CD14-positive monocyte (primary cell): Measurements from ENCODE around the gene TENT5C. TPM values are rescaled to one million over a fixed set of nuclear protein-coding genes. Genes with fewer than 3 reads are reported as not detected.

Source experiments
- DNase-seq, 3 donors: peaks; one replicate each; pipeline ENCODE4 v3.0.0-alpha.2; 2011 to 2022
- H2AFZ ChIP-seq: 2 replicates; pipeline ENCODE4 v1.6.0; 2012; ENCODE audit warnings: mild to moderate bottlenecking, low read depth, low read length, inconsistent platforms; ENCODE audit not compliant: insufficient read depth, poor library complexity, severe bottlenecking
- H3K27ac ChIP-seq, 2 donors: 1 replicate in 1 of 2; 2 replicates in 1 of 2; pipeline ENCODE4 v1.5.1; 2012 to 2013; ENCODE audit warnings: low read length in 2 of 2, control low read depth in 1 of 2, inconsistent platforms in 1 of 2, low read depth in 1 of 2, mild to moderate bottlenecking in 1 of 2
- H3K27me3 ChIP-seq, 2 donors: one replicate each; pipeline versions ENCODE4 v1.6.0 to v1.6.1; 2011 to 2013; ENCODE audit warnings: low read length in 2 of 2; ENCODE audit not compliant: control insufficient read depth in 2 of 2, insufficient read depth in 2 of 2
- H3K36me3 ChIP-seq, 2 donors: replicated peaks in 1 of 2; 1 replicate in 1 of 2; 2 replicates in 1 of 2; pipeline versions ENCODE4 v1.5.1 to v1.6.1; 2012 to 2013; ENCODE audit warnings: low read length in 2 of 2, control low read depth in 1 of 2, inconsistent platforms in 1 of 2, mild to moderate bottlenecking in 1 of 2; ENCODE audit not compliant: insufficient read depth in 2 of 2, control insufficient read depth in 1 of 2
- H3K4me1 ChIP-seq, 2 donors: 1 replicate in 1 of 2; 2 replicates in 1 of 2; pipeline versions ENCODE4 v1.5.1 to v1.6.1; 2012 to 2013; ENCODE audit warnings: low read length in 2 of 2, control low read depth in 1 of 2, inconsistent platforms in 1 of 2, mild to moderate bottlenecking in 1 of 2, moderate library complexity in 1 of 2; ENCODE audit not compliant: insufficient read depth in 2 of 2, control insufficient read depth in 1 of 2
- H3K4me2 ChIP-seq: replicated peaks from 2 replicates; pipeline ENCODE3; 2012; ENCODE audit warnings: low read length, moderate library complexity, mild to moderate bottlenecking; ENCODE audit not compliant: poor library complexity, severe bottlenecking; ENCODE audit errors: extremely low read depth
- H3K4me3 ChIP-seq, 3 experiments: fragments of 200-600 bp in 1 of 3; sonication (generic) in 1 of 3; replicated peaks in 1 of 3; 1 replicate in 2 of 3; 2 replicates in 1 of 3; pipeline ENCODE4 v1.5.1; 2011 to 2013; ENCODE audit warnings: low read length in 3 of 3, mild to moderate bottlenecking in 3 of 3, control low read depth in 2 of 3, low read depth in 2 of 3, inconsistent platforms in 1 of 3, moderate library complexity in 1 of 3
- H3K79me2 ChIP-seq: 2 replicates; pipeline ENCODE4 v1.6.0; 2012; ENCODE audit warnings: mild to moderate bottlenecking, control low read depth, inconsistent platforms, low read length, moderate library complexity; ENCODE audit not compliant: insufficient read depth
- H3K9ac ChIP-seq: 2 replicates; pipeline ENCODE4 v1.6.0; 2017; ENCODE audit warnings: low read length, mild to moderate bottlenecking; ENCODE audit not compliant: insufficient read depth, poor library complexity, severe bottlenecking
- H3K9me3 ChIP-seq, 2 donors: replicated peaks in 1 of 2; 1 replicate in 1 of 2; 2 replicates in 1 of 2; pipeline versions ENCODE4 v1.5.1 to v1.6.1; 2012 to 2013; ENCODE audit warnings: low read length in 2 of 2, control low read depth in 1 of 2; ENCODE audit not compliant: control insufficient read depth in 1 of 2, insufficient read depth in 1 of 2
- H4K20me1 ChIP-seq: 2 replicates; pipeline ENCODE4 v1.6.0; 2012; ENCODE audit warnings: mild to moderate bottlenecking, low read length, control low read depth, moderate library complexity; ENCODE audit not compliant: insufficient read depth
- H3K27ac Mint-ChIP-seq, 7 donors: one replicate each; pipeline ENCODE4 v1.8.0; 2020; ENCODE audit warnings: mild to moderate bottlenecking in 7 of 7, mixed read lengths in 7 of 7, moderate library complexity in 6 of 7, inconsistent platforms in 2 of 7
- H3K27me3 Mint-ChIP-seq, 3 donors: one replicate each; pipeline ENCODE4 v1.8.0; 2021 to 2022; ENCODE audit warnings: low read depth in 3 of 3, mild to moderate bottlenecking in 3 of 3, mixed read lengths in 3 of 3, moderate library complexity in 3 of 3, inconsistent platforms in 1 of 3
- H3K36me3 Mint-ChIP-seq, 2 donors: one replicate each; pipeline ENCODE4 v1.8.0; 2020; ENCODE audit warnings: mixed read lengths in 2 of 2, inconsistent platforms in 1 of 2, mild to moderate bottlenecking in 1 of 2
- H3K4me1 Mint-ChIP-seq: one replicate; pipeline ENCODE4 v1.8.0; 2020; ENCODE audit warnings: mild to moderate bottlenecking, mixed read lengths
- H3K4me3 Mint-ChIP-seq, 2 donors: one replicate each; pipeline ENCODE4 v1.8.0; 2020; ENCODE audit warnings: mild to moderate bottlenecking in 2 of 2, mixed read lengths in 2 of 2, moderate library complexity in 1 of 2
- H3K9me3 Mint-ChIP-seq, 7 donors: one replicate each; pipeline ENCODE4 v1.8.0; 2020 to 2022; ENCODE audit warnings: mixed read lengths in 7 of 7, mild to moderate bottlenecking in 6 of 7, moderate library complexity in 6 of 7, inconsistent platforms in 2 of 7
- WGBS: methylation state at CpG from one replicate; pipeline ENCODE4 v1.1.5; 2013; ENCODE audit warnings: missing lambda C conversion rate; ENCODE audit not compliant: insufficient coverage; 5-methylcytosine and 5-hydroxymethylcytosine counted together
- intact Hi-C, 2 donors: fragments of 100-400 bp; cut with micrococcal nuclease; formaldehyde crosslinking; loops; one replicate each; pipeline versions ENCODE4 v1.15.0 to v1.15.1; 2023
- polyA plus RNA-seq, 3 donors: library from polyadenylated mRNA; depleted of rRNA in 1 of 3; unstranded in 2 of 3; stranded (reverse) in 1 of 3; fragments of 300-500 nt in 2 of 3; fragments of >200 nt in 1 of 3; fragmentation: Illumina TruSeq in 2 of 3; gene quantifications; 1 replicate in 2 of 3; 2 replicates in 1 of 3; pipeline ENCODE4 v1.2.3, GENCODE V29; 2012 to 2021
- TF ChIP-seq, protein P1 (sequence below): fragments of 200-600 bp; IDR thresholded peaks from one replicate; pipeline ENCODE4 v1.8.0; 2022; ENCODE audit warnings: antibody characterized with exemption, mild to moderate bottlenecking

Gene TENT5C
- polyA plus RNA-seq, 3 donors, result 0.17 to 0.69 (median 0.27) TPM

DNA sequence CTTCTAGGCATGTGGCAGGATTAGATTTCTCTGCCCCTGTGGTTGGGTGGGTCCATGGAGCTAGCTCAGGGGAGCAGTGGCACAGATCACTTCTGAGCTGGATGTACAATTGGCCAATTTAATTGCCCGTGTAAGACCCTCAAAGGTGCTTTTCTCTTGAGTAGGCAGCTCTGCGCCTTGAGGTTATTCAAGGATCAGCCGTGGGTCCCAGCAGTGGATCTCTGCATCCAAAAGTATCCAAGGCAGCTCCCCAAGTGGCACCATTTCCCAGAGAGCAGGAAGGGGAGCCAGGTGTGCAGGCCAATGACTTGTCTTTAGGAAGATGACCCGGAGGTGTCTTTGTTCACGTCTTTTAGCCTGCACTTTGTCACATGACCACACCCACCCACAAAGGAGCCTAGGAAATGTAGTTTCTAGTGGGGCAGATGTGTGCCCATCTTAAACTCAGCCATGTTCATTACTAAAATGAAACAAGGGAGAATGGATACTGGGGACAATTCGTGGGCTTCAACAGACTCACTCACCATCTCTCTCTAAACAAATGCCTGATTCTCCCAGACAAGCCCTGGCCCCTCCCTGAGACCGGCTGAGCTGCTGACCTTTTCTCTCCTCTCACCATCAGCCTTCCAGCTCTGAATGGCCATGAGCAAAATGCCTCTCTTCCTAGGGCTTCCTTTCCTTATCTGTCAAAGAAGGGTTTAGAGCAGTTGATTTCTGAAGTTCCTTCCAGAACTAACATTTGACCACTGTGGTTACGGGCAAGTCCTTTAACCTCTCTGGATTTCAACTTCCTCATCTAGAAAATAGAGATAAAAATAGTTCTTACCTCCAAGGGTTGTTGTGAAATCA lies 41.4 kb upstream of the TENT5C start:
- Mint-ChIP-seq H3K4me1 (peaks cover 10% of the 10 kb centered on the region), H3K4me3 (peak overlapping the region in 1 of 2 donors; percentile 29), H3K36me3 (no peaks in the 10 kb centered on the region), H3K9me3 (peaks cover 0 to under 1% (median 0%) of the 10 kb centered on the region in 7 donors), H3K27me3 (peaks cover 0 to 3% (median 0%) of the 10 kb centered on the region in 3 donors), H3K27ac (no peak overlapping the region)
- no peaks in the 10 kb centered on the region for H3K27me3 ChIP-seq
- H2AFZ ChIP-seq, result no peak overlapping the region
- H3K4me2 ChIP-seq, result no peak overlapping the region
- H3K36me3 ChIP-seq, result no peaks in the 10 kb centered on the region
- no peak for DNase-seq
- no peaks in the 10 kb centered on the region for H3K79me2 ChIP-seq
- no peak overlapping the region for H3K9ac ChIP-seq
- H3K9me3 ChIP-seq, result no peaks in the 10 kb centered on the region
- no peak overlapping the region for H3K4me3 ChIP-seq
- no peak overlapping the region for H3K27ac ChIP-seq
- no peaks in the 10 kb centered on the region for H4K20me1 ChIP-seq
- intact Hi-C loops, result no loop called here
- H3K4me1 ChIP-seq, result peaks cover 7 to 8% of the 10 kb centered on the region in 2 donors
- TF ChIP-seq, protein P1, sequence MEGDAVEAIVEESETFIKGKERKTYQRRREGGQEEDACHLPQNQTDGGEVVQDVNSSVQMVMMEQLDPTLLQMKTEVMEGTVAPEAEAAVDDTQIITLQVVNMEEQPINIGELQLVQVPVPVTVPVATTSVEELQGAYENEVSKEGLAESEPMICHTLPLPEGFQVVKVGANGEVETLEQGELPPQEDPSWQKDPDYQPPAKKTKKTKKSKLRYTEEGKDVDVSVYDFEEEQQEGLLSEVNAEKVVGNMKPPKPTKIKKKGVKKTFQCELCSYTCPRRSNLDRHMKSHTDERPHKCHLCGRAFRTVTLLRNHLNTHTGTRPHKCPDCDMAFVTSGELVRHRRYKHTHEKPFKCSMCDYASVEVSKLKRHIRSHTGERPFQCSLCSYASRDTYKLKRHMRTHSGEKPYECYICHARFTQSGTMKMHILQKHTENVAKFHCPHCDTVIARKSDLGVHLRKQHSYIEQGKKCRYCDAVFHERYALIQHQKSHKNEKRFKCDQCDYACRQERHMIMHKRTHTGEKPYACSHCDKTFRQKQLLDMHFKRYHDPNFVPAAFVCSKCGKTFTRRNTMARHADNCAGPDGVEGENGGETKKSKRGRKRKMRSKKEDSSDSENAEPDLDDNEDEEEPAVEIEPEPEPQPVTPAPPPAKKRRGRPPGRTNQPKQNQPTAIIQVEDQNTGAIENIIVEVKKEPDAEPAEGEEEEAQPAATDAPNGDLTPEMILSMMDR, result no peak
- 94% methylated on average over 4 of the region's 8 CpGs for WGBS

DNA sequence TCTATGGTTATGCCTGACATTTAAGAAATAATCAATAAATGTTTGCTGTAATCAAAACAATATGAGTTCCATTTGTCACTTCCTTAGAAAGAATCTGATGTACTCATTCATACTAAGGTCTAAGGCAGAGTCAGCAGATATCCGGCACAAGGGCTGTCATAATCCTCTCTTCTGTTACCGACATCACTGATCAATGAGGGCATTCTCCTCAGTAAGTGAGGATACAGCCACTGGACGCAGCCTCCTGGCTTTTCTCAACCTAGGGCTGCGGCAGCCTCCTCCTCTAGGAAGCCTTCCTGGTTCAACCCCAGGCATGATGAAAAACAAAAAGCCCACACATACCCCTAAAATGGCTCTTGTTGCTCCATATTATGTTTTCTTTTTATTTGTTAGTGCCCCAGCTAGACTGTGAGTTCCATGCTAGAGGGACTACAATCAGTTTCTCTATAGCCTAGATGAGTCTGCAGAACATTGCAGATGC lies 40.7 kb upstream of the TENT5C start:
- H3K4me3 Mint-ChIP-seq, result no peak overlapping the region
- H3K9me3 ChIP-seq, result no peaks in the 10 kb centered on the region
- no peak overlapping the region for H3K27ac ChIP-seq
- H3K27me3 Mint-ChIP-seq, result peaks cover 0 to 4% (median 2%) of the 10 kb centered on the region in 3 donors
- H3K4me3 ChIP-seq, result no peak overlapping the region
- H3K9me3 Mint-ChIP-seq, result no peaks in the 10 kb centered on the region
- no peaks in the 10 kb centered on the region for H3K79me2 ChIP-seq
- H3K4me1 ChIP-seq, result peaks cover 7 to 8% of the 10 kb centered on the region in 2 donors
- H3K4me1 Mint-ChIP-seq, result peaks cover 10% of the 10 kb centered on the region
- no peaks in the 10 kb centered on the region for H3K36me3 Mint-ChIP-seq
- no peaks in the 10 kb centered on the region for H4K20me1 ChIP-seq
- intact Hi-C loops, result no loop called here
- TF ChIP-seq, protein P1, result no peak
- no peaks in the 10 kb centered on the region for H3K36me3 ChIP-seq
- H2AFZ ChIP-seq, result no peak overlapping the region
- H3K27ac Mint-ChIP-seq, result no peak overlapping the region
- no peak overlapping the region for H3K4me2 ChIP-seq
- H3K9ac ChIP-seq, result no peak overlapping the region
- DNase-seq, result no peak
- H3K27me3 ChIP-seq, result no peaks in the 10 kb centered on the region
- 80% methylated on average over 2 of the region's 4 CpGs for WGBS
